Uterus (tissue), 2 donors: ENCODE measurements around the gene NYAP1.

ENCODE experiments used
- POLR2A ChIP-seq, 2 donors: fragments of 450-650 bp; IDR thresholded peaks; one replicate each; pipeline ENCODE4 v1.6.1; 2016; ENCODE audit warnings: antibody characterized with exemption in 2 of 2, mild to moderate bottlenecking in 1 of 2, moderate library complexity in 1 of 2
- TF ChIP-seq, protein P1 (sequence below), 4 experiments: fragments of 200-600 bp in 2 of 4; fragments of 450-650 bp in 2 of 4; sonication (generic) in 2 of 4; IDR thresholded peaks; one replicate each; pipeline ENCODE4 v1.5.1; 2016 to 2019; ENCODE audit warnings: antibody characterized with exemption in 4 of 4, mild to moderate bottlenecking in 2 of 4, moderate library complexity in 1 of 4

DNA sequence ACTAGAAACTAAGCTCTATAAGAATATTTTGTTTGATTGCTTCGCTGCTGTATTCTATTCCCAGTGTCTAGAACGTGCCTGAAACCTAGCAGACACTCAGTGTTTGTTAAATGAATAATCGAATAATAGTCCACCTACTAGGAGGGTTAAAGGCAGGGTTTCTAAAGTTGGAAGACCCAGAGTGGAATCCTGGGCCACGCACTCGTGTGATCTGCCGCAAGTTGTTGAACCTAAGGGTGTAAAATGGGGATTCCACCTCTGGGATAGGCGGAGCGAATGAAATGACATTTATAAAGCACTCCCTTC, 54.6 kb downstream of the NYAP1 start:
- no peak for TF ChIP-seq POLR2A (IDR thresholded peaks at IDR 0.05)
- TF ChIP-seq, protein P1, sequence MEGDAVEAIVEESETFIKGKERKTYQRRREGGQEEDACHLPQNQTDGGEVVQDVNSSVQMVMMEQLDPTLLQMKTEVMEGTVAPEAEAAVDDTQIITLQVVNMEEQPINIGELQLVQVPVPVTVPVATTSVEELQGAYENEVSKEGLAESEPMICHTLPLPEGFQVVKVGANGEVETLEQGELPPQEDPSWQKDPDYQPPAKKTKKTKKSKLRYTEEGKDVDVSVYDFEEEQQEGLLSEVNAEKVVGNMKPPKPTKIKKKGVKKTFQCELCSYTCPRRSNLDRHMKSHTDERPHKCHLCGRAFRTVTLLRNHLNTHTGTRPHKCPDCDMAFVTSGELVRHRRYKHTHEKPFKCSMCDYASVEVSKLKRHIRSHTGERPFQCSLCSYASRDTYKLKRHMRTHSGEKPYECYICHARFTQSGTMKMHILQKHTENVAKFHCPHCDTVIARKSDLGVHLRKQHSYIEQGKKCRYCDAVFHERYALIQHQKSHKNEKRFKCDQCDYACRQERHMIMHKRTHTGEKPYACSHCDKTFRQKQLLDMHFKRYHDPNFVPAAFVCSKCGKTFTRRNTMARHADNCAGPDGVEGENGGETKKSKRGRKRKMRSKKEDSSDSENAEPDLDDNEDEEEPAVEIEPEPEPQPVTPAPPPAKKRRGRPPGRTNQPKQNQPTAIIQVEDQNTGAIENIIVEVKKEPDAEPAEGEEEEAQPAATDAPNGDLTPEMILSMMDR (IDR thresholded peaks at IDR 0.05): no peak
